CD4-positive, alpha-beta T cell treated with Interleukin-17A for 4 hours (primary cell): ENCODE data around the gene PRCD.

Source experiments
- DNase-seq: peaks from one replicate; pipeline ENCODE4 v3.0.0-alpha.2; 2020; ENCODE audit warnings: mixed read lengths

Gene PRCD

DNA sequence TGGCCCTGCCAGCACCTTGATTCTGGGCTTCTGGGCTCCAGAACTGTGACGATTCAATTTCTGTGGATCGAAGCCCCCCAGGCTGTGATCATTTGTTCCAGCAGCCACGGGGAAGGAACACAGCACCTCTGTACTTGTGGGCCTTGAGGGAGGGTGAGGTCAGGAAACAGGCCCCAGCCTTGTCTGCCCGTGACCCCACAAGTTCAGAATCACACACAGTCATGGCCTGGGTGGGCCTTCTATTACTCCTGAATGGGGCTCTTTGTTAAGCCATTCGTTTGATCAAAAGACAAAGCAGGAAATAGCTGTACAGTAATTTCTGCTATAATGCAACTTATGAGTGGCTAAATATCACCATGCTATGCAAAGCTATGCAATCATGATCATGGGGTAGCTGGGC lies 35.7 kb downstream of the PRCD start:
- no peak for DNase-seq

- DNase-seq, result no peak
Observed at GRCh38 chr17:76576189-76576588, 36.3 kb downstream of the PRCD start.

GRCh38 chr17:76577876-76578275 lies 38.0 kb downstream of the PRCD start:
- no peak for DNase-seq

DNA sequence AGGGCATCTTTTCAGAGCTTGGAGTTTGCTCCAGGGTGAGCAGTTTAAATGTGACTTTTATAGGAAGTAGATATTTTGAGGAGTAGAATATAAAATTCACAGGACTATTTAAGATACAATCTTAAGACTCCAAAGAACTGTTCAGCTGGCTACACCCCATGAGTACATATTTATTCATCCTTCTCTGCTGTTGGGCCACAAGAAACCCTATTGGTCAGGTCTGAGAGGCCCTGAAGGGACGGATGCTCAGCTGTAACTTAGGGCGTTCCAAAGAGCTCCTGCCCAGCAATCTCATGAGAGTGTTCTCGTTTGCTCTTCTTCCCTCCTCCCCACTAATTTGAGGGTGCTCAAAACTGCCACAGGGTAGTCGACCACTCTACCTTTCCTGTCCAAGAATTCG lies 38.5 kb downstream of the PRCD start:
- no peak for DNase-seq

- no peak for DNase-seq
Observed at GRCh38 chr17:76579281-76579680, 39.4 kb downstream of the PRCD start.

DNA sequence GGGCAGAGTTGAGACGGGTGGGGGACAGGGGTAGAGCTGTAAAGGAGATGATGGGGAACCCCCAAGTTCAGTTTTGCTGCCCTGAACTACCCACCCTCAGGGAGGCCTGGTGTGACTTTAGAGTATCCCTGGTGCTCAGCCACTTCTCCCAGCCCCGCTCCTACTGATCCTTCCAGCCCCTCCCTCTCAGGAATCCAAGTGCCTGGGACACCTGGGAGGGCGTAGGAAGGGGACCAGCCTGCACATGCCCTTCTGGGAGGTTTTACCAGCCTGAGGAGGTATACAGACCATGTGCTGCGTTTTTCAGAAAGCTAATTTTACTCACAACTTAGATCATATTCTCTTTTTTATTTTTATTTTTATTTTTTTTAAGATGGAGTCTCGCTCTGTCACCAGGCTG lies 41.7 kb downstream of the PRCD start:
- no peak for DNase-seq

GRCh38 chr17:76582660-76583059 lies 42.8 kb downstream of the PRCD start:
- no peak for DNase-seq

DNA sequence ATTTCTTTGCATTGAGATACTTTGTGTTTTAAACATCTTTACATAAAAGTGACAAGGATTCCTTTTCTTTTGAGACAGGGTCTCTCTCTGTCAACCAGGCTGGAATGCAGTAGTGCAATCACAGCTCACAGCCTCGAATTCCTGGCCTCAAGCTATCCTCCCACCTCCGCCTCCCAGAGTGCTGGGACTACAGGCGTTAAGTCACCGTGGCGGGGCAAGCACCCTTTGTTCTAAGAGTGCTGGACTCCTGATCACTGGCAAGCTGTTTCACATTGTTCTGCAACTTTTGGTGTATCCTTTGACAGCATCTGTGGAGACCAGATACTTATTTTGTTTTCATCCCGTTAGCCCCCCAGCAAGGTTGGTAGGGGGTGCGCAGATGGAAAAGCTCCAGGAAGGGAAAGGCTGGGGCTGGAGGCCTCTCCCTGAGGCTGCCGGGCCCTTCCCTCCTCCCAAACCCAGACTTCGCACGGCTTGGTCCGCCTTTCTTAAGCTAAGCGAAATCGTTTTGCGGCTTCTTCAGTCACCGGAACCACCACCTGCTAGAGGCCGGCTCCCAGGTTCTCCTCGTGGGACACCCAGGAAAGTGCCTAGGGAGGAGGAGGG lies 44.7 kb downstream of the PRCD start:
- no peak for DNase-seq

- peak; percentile 27 for DNase-seq
Observed at GRCh38 chr17:76585033-76585648, 45.3 kb downstream of the PRCD start.

GRCh38 chr17:76585649-76586593 lies 46.1 kb downstream of the PRCD start, which contains the start of gene ST6GALNAC2:
Gene ST6GALNAC2 (minus strand): TSS chr17:76585860. CDS start chr17:76585808, 52 bp downstream.
- DNase-seq, result peak; percentile 45

DNA sequence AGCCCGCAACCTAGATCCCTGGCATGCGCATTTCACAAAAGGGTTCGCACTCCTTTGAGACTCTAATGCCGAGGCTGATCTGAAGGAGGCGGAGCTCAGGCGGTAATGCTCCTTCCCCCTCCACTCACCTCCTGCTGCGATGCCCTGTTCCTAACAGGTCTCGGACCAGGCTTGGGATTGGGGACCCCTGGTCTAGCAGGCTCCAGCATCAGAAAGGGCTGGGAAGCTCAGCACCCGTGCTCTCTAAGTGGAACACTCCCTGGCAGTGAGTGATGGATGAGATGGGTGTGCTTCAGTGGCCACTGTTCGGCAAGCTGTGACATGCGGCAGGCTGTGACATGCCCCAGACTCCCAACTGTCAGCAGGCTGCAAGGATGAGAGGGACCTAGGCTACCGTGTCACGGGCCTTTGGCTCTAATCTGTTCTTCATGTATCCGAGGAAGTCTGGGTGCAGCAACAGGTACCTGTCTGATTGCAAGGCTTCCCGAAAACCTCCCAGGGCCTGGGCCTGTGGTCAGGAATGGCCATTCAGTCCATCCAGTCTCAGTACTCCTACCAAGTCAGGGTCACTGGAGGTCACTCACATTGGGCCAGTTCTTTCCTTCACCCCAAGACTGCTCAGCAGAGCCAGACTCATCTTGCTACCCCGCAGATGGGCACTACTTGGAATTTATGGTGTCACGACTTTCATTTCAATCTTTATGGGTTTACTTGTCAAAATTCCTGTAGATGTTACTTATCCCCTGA lies 47.1 kb downstream of the PRCD start:
- no peak for DNase-seq

DNA sequence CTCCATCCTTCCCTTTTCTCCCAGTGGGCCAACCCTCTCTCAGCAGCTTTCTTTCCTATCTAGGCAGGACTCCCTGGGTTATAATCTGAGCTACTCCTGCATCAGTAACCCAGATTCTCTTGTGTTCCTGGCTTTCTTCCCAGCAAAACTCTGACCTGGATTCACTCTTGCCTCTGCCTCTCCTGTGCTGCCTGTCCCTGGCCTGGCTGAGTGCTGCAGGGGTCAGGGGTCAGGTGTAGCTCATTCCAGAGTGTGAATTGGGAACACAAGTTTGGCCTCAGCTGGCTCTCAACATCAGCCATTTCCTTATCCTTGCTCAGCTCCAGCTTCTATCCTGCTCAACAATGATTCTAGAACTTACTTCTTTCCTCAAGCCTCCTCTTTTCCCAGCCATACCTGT lies 48.3 kb downstream of the PRCD start:
- DNase-seq, result no peak

GRCh38 chr17:76593384-76593826 lies 53.6 kb downstream of the PRCD start:
- no peak for DNase-seq

DNA sequence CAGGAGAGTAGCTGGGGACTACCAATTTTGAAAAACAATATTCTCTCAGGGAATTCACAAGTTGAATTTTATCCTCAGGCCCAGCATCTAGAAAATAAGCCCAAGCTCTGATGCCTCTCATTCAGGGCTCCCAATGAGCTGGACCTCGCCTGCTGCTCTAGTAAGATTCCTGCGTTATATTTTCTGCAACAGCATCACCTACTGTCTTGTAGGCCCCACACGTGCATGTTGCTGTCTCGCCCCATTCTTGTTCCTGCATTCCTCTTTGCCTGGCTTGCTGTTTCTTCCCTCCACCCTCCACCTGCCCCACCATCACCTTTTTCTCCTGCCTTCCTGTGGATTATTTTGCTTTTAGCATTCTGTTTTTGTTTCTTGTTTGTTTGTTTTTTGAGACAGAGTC lies 54.1 kb downstream of the PRCD start:
- no peak for DNase-seq

GRCh38 chr17:76594690-76595089 lies 54.8 kb downstream of the PRCD start:
- DNase-seq, result no peak
